Epithelial cell of proximal tubule (primary cell): ENCODE data around the gene MAPKAPK2. TPM values are rescaled to one million over a fixed set of nuclear protein-coding genes. Genes with fewer than 3 reads are reported as not detected.

Experiments
- DNase-seq: peaks from one replicate; pipeline ENCODE4 v3.0.0-alpha.2; 2011; ENCODE audit warnings: low read depth
- H3K4me3 ChIP-seq: 2 replicates; pipeline ENCODE4 v1.5.1; 2011; ENCODE audit warnings: low read depth, mild to moderate bottlenecking, low read length
- total RNA-seq: library from RNA; depleted of rRNA; stranded (reverse); fragments of >200 nt; gene quantifications from 2 replicates; pipeline ENCODE4 v1.2.3, GENCODE V29; 2015
- TF ChIP-seq, protein P1 (sequence below): conservative IDR thresholded peaks from 2 replicates; pipeline ENCODE4 v1.5.1; 2012; ENCODE audit warnings: low read depth, mild to moderate bottlenecking, low read length

MAPKAPK2 gene
- total RNA-seq, 1 donor from 2014 or later, result 45.5 TPM

DNA sequence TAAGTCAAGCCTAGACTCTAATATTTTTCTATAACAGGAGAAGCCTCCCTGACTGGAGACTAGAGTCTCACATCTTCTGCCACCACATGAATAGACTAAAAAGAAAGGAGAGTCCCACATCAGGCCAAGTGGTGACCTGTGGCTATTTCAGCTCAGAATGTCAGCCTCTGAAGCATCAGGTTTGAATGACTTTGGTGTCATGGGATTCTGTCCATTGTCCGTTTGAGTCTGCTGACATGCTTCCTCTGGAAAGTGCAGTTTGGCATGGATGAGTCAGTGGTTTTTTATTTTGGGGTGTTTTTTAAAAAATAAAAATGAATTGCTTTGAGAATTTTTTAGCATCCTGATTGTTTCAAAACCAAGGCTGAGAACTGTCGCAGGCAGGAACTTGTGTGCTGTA is 29.9 kb upstream of the MAPKAPK2 start:
- DNase-seq, result no peak
- TF ChIP-seq, protein P1, sequence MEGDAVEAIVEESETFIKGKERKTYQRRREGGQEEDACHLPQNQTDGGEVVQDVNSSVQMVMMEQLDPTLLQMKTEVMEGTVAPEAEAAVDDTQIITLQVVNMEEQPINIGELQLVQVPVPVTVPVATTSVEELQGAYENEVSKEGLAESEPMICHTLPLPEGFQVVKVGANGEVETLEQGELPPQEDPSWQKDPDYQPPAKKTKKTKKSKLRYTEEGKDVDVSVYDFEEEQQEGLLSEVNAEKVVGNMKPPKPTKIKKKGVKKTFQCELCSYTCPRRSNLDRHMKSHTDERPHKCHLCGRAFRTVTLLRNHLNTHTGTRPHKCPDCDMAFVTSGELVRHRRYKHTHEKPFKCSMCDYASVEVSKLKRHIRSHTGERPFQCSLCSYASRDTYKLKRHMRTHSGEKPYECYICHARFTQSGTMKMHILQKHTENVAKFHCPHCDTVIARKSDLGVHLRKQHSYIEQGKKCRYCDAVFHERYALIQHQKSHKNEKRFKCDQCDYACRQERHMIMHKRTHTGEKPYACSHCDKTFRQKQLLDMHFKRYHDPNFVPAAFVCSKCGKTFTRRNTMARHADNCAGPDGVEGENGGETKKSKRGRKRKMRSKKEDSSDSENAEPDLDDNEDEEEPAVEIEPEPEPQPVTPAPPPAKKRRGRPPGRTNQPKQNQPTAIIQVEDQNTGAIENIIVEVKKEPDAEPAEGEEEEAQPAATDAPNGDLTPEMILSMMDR, result no peak
- no peak overlapping the region for H3K4me3 ChIP-seq

DNA sequence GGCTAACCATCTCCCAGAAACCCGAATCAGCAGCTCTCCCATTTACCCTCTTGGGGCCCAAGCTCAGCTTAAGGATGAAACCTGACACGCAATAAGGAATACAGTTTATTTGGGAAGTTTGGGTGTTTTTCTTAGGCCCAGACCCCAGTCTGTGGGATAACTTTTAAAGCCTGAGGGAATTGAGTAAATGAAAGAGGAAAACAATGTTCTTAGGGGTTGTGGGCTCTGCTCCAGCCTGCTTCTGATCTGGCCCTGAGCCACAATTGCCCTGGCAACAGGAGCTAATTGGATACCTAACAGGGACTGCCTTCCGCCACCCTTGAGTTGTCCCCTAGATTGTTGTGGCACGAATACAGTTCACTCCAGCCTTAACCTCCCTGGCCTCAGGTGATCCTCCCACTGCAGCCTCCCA is 29.2 kb upstream of the MAPKAPK2 start:
- TF ChIP-seq, protein P1, result no peak
- H3K4me3 ChIP-seq, result no peak overlapping the region
- DNase-seq, result no peak

DNA sequence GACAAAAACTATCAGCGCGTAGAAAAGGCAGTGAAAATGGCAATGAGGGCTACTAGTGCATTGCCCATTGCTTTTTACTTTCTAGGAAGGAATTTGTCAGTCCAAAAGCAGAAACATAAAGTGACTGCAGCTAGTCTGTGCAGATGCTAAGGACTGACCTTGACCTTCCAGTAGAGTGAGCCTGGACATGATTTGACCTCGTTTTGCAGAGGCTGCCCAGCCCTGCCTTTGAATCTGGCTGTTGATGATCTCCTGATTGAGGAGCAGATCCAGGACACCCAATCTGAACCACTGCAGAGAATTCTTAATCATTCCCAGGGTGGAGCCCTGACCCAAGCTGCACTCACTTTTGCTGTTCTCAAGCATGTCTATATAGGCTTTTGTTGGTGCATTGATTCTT is 27.8 kb upstream of the MAPKAPK2 start:
- TF ChIP-seq, protein P1, result no peak
- no peak for DNase-seq
- no peak overlapping the region for H3K4me3 ChIP-seq

DNA sequence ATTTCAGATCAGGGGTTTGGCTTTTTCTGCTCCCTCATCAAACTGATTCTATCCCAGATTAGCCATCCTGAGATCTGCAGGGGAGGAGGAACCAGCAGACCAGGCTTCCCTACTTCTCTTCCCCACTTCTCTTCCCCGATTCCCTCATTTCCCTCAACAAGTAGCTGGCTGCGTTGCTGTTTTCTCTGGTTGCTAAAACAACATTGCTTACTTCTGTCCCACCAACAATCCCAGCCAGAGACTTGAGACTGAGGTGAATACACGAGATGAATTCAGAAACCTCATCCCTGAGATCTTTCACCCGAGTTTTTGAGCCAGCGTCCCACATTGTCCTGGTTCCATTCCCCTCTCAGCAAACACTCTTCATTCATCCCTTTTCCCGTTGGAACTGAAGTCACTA is 27.0 kb upstream of the MAPKAPK2 start:
- TF ChIP-seq, protein P1, result no peak
- no peak for DNase-seq
- no peak overlapping the region for H3K4me3 ChIP-seq

DNA sequence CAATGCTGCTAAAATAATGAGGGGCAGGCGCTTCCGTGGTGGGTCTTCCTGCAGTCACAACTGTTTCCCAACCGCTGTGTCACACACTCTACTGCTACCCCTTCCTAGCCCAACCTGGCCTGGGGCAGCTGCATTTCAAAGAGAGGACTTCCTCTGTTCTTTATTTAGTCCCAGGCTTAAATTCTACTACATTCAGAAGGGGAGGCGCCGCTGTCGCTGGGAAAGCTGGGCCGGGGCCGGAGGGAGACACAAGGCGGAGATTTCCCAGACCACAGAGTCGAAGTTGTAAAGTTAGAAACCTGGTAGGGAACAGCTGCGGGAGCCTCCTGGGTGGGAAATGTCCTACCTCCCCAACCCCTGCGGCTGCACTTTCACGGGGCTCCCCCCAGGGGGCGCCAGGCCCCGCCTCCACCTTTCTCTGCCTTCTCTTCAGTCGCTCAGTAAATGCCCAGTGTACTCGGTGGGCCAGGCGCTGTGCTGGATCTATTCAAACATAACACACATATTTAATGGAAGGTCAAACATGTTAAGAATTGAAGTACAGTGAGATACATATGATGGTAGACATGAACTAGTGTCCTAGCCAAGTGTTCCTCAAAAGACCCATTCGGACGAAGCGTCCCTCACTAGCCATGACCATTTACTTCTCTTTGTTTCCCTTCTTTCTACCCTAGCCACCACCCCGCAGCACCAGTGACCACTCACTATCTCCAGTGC is 26.3 kb upstream of the MAPKAPK2 start:
- TF ChIP-seq, protein P1, result peak; percentile 73
- H3K4me3 ChIP-seq, result no peak overlapping the region
- no peak for DNase-seq

DNA sequence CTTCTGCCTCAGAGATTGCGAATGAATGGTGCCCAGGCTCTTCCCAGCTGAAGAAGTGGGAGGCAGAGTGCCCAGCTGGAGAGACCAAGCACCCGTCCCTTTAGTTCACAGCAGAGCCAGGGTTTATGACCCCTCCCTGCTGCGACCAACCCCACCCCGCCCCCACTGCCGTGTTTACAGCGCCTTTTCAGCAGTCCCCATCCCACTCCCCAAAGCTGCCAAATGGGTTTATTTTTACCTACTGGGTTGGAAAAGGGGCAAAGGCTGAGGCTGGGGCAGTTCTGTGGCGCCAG is 25.8 kb upstream of the MAPKAPK2 start:
- TF ChIP-seq, protein P1, result no peak
- DNase-seq, result no peak
- H3K4me3 ChIP-seq, result no peak overlapping the region

DNA sequence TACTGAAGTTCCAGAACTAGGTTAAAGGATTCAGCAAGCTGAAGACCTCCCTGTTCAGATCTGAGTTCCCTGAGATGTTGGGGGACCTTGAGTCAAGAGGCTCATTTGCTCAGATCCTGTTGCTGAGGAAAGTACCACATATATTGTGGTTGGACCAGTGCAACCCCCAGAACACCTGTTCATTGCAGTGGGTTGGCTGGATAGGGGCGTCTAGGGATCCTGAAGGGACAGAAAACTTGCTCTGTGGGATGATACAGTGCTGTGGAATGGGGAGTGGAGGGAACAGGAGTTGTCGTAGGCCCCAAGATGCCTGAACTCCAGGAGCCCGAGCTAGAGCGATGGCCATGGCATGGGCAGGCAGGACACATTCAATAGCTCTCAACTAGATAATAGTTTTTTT is 24.6 kb upstream of the MAPKAPK2 start:
- H3K4me3 ChIP-seq, result no peak overlapping the region
- no peak for DNase-seq
- TF ChIP-seq, protein P1, result no peak
